ENCODE data around the gene PYROXD2.

The PYROXD2 gene

GRCh38 chr10:98380493-98381339 lies 34.3 kb downstream of the PYROXD2 start:
- ATAC-seq: no peak
- TF ChIP-seq ZFP3 (CRISPR knock-in tag; IDR thresholded peaks at IDR 0.05): no peak
- no peak for TF ChIP-seq PATZ1 (CRISPR knock-in tag; IDR thresholded peaks at IDR 0.05; ENCODE audit: borderline replicate concordance)
- no peak for TF ChIP-seq ZNF565 (CRISPR knock-in tag; conservative IDR thresholded peaks at IDR 0.05; ENCODE audit: low read depth)
- no peak for TF ChIP-seq BACH2 (CRISPR knock-in tag; IDR thresholded peaks at IDR 0.05; ENCODE audit: borderline replicate concordance)
- TF ChIP-seq TOX (CRISPR knock-in tag; IDR thresholded peaks at IDR 0.05; ENCODE audit: borderline replicate concordance): no peak
- TF ChIP-seq TSHZ2 (CRISPR knock-in tag; IDR thresholded peaks at IDR 0.05): no peak
- no peak for TF ChIP-seq CSDC2 (CRISPR knock-in tag; IDR thresholded peaks at IDR 0.05)
- no peak for TF ChIP-seq ZFP30 (CRISPR knock-in tag; IDR thresholded peaks at IDR 0.05)
- no peak for TF ChIP-seq POU6F1 (CRISPR knock-in tag; IDR thresholded peaks at IDR 0.05; ENCODE audit: borderline replicate concordance, low read depth)
- no peak for TF ChIP-seq ESRRG (CRISPR knock-in tag; IDR thresholded peaks at IDR 0.05)
- no peak for TF ChIP-seq TCF4 (CRISPR knock-in tag; IDR thresholded peaks at IDR 0.05; ENCODE audit: borderline replicate concordance)

GRCh38 chr10:98378722-98379121 lies 36.3 kb downstream of the PYROXD2 start:
- no peak for ATAC-seq
- TF ChIP-seq PATZ1 (CRISPR knock-in tag; IDR thresholded peaks at IDR 0.05; ENCODE audit: borderline replicate concordance): no peak

GRCh38 chr10:98377536-98377935 lies 37.4 kb downstream of the PYROXD2 start:
- no peak for ATAC-seq
- TF ChIP-seq ZFP3 (CRISPR knock-in tag; IDR thresholded peaks at IDR 0.05) (no peak), OSR1 (CRISPR knock-in tag; IDR thresholded peaks at IDR 0.05) (no peak), ZNF70 (CRISPR knock-in tag; IDR thresholded peaks at IDR 0.05) (no peak), ESRRG (CRISPR knock-in tag; IDR thresholded peaks at IDR 0.05) (no peak), GLIS3 (CRISPR knock-in tag; IDR thresholded peaks at IDR 0.05) (no peak), CREB5 (CRISPR knock-in tag; IDR thresholded peaks at IDR 0.05; ENCODE audit: low read depth) (no peak), ZFP30 (CRISPR knock-in tag; IDR thresholded peaks at IDR 0.05) (no peak), RARB (CRISPR knock-in tag; IDR thresholded peaks at IDR 0.05) (no peak), POU6F1 (CRISPR knock-in tag; IDR thresholded peaks at IDR 0.05; ENCODE audit: borderline replicate concordance, low read depth) (no peak), ISL1 (CRISPR knock-in tag; IDR thresholded peaks at IDR 0.05) (no peak), PATZ1 (CRISPR knock-in tag; IDR thresholded peaks at IDR 0.05; ENCODE audit: borderline replicate concordance) (no peak), PPARA (CRISPR knock-in tag; IDR thresholded peaks at IDR 0.05; ENCODE audit: borderline replicate concordance) (no peak), TCF4 (CRISPR knock-in tag; IDR thresholded peaks at IDR 0.05; ENCODE audit: borderline replicate concordance) (no peak), TOX (CRISPR knock-in tag; IDR thresholded peaks at IDR 0.05; ENCODE audit: borderline replicate concordance) (no peak)

All from SK-N-SH treated with all-trans-retinoic acid at 6 μM for 48 hours (cell line).